Stomach smooth muscle (tissue), 2 donors: ENCODE measurements around the gene NCMAP.

Experiments
- H3K27ac ChIP-seq: one replicate; pipeline ENCODE4 v1.7.0; 2013; ENCODE audit warnings: mild to moderate bottlenecking, low read length, inconsistent platforms
- H3K27me3 ChIP-seq, 2 donors: one replicate each; pipeline ENCODE4 v1.7.0; 2013; ENCODE audit warnings: low read length in 2 of 2; ENCODE audit not compliant: insufficient read depth in 2 of 2, control insufficient read depth in 1 of 2
- H3K36me3 ChIP-seq, 2 donors: one replicate each; pipeline ENCODE4 v1.7.0; 2013; ENCODE audit warnings: low read length in 2 of 2; ENCODE audit not compliant: control insufficient read depth in 2 of 2, insufficient read depth in 2 of 2
- H3K4me1 ChIP-seq: one replicate; pipeline ENCODE4 v1.7.0; 2013; ENCODE audit warnings: low read length; ENCODE audit not compliant: control insufficient read depth, insufficient read depth
- H3K4me3 ChIP-seq, 2 donors: one replicate each; pipeline ENCODE4 v1.7.0; 2013; ENCODE audit warnings: low read length in 2 of 2
- H3K9ac ChIP-seq, 2 donors: one replicate each; pipeline ENCODE4 v1.7.0; 2013; ENCODE audit warnings: low read length in 2 of 2, mild to moderate bottlenecking in 1 of 2
- H3K9me3 ChIP-seq, 2 donors: one replicate each; pipeline ENCODE4 v1.7.0; 2013; ENCODE audit warnings: low read length in 2 of 2; ENCODE audit not compliant: control insufficient read depth in 2 of 2
- donor health status: healthy.
- donor health status: Pancreatic carcinoma.

The NCMAP gene

GRCh38 chr1:24643363-24644099, 87.6 kb downstream of the NCMAP start:
- Histone ChIP-seq H3K4me3 (peak overlapping the region; percentile 83 to 99), H3K27ac (peak overlapping the region; percentile 100), H3K9ac (peak overlapping the region; percentile 88), H3K27me3 (no peaks in the 10 kb centered on the region), H3K9me3 (no peaks in the 10 kb centered on the region), H3K36me3 (peaks cover 17 to 21% of the 10 kb centered on the region in 2 donors), H3K4me1 (peaks cover 26% of the 10 kb centered on the region)

- Histone ChIP-seq H3K4me1 (peaks cover 26% of the 10 kb centered on the region), H3K36me3 (peaks cover 22 to 25% of the 10 kb centered on the region in 2 donors), H3K9ac (peak overlapping the region; percentile 88), H3K27me3 (no peaks in the 10 kb centered on the region), H3K27ac (peak overlapping the region; percentile 100), H3K9me3 (no peaks in the 10 kb centered on the region), H3K4me3 (peak overlapping the region; percentile 83 to 99)
These were observed 88.2 kb downstream of the NCMAP start for GRCh38 chr1:24644100-24644384.

GRCh38 chr1:24648919-24649318, 93.0 kb downstream of the NCMAP start:
- no peaks in the 10 kb centered on the region for H3K27me3 ChIP-seq
- peaks cover 50 to 65% of the 10 kb centered on the region in 2 donors for H3K36me3 ChIP-seq
- H3K9me3 ChIP-seq = no peaks in the 10 kb centered on the region

GRCh38 chr1:24652382-24652781, 96.5 kb downstream of the NCMAP start:
- Histone ChIP-seq H3K9ac (no peak overlapping the region), H3K27me3 (no peaks in the 10 kb centered on the region), H3K27ac (no peak overlapping the region), H3K36me3 (peaks cover 73 to 88% of the 10 kb centered on the region in 2 donors), H3K4me1 (no peaks in the 10 kb centered on the region), H3K4me3 (no peak overlapping the region), H3K9me3 (no peaks in the 10 kb centered on the region)

More at GRCh38 chr1:24648919-24649318, 93.0 kb downstream of the NCMAP start:
- no peak overlapping the region for H3K9ac ChIP-seq
- no peak overlapping the region for H3K27ac ChIP-seq
- peaks cover 11% of the 10 kb centered on the region for H3K4me1 ChIP-seq
- H3K4me3 ChIP-seq = no peak overlapping the region

- Histone ChIP-seq H3K9me3 (no peaks in the 10 kb centered on the region), H3K27ac (no peak overlapping the region), H3K4me3 (no peak overlapping the region), H3K9ac (no peak overlapping the region), H3K36me3 (peaks cover 65 to 78% of the 10 kb centered on the region in 2 donors), H3K4me1 (no peaks in the 10 kb centered on the region), H3K27me3 (no peaks in the 10 kb centered on the region)
These were observed 98.1 kb downstream of the NCMAP start for GRCh38 chr1:24654010-24654409.

GRCh38 chr1:24656046-24656445, 100.2 kb downstream of the NCMAP start:
- Histone ChIP-seq H3K4me1 (no peaks in the 10 kb centered on the region), H3K36me3 (peaks cover 54 to 72% of the 10 kb centered on the region in 2 donors), H3K9ac (no peak overlapping the region), H3K27ac (no peak overlapping the region), H3K4me3 (no peak overlapping the region), H3K27me3 (no peaks in the 10 kb centered on the region), H3K9me3 (no peaks in the 10 kb centered on the region)

- H3K9me3 ChIP-seq = no peaks in the 10 kb centered on the region
- H3K27me3 ChIP-seq = no peaks in the 10 kb centered on the region
- no peaks in the 10 kb centered on the region for H3K4me1 ChIP-seq
- H3K36me3 ChIP-seq = peaks cover 64 to 75% of the 10 kb centered on the region in 2 donors
- no peak overlapping the region for H3K27ac ChIP-seq
- H3K9ac ChIP-seq = no peak overlapping the region
- no peak overlapping the region for H3K4me3 ChIP-seq
These were observed 101.9 kb downstream of the NCMAP start for GRCh38 chr1:24657781-24658180.
